ENCODE data around the gene ANTKMT.

DNA sequence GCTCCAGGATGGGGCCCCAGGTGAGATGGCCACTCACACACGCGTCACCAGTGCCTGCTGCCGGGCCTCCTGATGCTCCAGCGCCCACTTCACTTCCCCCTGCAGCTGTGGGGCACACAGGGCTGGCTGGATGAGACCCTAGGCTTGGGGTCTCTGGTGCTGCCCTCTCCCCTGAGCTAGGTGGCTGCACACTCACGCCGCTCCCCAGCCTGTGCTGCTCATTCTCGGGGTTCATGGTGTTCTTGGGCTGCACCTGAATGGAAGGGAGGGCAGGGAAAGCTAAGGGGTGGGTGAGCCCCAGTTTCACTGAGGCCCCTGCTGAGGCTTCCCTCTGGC lies 4.1 kb downstream of the ANTKMT start:
- TF ChIP-seq, protein P1, sequence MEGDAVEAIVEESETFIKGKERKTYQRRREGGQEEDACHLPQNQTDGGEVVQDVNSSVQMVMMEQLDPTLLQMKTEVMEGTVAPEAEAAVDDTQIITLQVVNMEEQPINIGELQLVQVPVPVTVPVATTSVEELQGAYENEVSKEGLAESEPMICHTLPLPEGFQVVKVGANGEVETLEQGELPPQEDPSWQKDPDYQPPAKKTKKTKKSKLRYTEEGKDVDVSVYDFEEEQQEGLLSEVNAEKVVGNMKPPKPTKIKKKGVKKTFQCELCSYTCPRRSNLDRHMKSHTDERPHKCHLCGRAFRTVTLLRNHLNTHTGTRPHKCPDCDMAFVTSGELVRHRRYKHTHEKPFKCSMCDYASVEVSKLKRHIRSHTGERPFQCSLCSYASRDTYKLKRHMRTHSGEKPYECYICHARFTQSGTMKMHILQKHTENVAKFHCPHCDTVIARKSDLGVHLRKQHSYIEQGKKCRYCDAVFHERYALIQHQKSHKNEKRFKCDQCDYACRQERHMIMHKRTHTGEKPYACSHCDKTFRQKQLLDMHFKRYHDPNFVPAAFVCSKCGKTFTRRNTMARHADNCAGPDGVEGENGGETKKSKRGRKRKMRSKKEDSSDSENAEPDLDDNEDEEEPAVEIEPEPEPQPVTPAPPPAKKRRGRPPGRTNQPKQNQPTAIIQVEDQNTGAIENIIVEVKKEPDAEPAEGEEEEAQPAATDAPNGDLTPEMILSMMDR (IDR thresholded peaks at IDR 0.05; ENCODE audit: insufficient read depth, low read length): no peak
- TF ChIP-seq, protein P2, sequence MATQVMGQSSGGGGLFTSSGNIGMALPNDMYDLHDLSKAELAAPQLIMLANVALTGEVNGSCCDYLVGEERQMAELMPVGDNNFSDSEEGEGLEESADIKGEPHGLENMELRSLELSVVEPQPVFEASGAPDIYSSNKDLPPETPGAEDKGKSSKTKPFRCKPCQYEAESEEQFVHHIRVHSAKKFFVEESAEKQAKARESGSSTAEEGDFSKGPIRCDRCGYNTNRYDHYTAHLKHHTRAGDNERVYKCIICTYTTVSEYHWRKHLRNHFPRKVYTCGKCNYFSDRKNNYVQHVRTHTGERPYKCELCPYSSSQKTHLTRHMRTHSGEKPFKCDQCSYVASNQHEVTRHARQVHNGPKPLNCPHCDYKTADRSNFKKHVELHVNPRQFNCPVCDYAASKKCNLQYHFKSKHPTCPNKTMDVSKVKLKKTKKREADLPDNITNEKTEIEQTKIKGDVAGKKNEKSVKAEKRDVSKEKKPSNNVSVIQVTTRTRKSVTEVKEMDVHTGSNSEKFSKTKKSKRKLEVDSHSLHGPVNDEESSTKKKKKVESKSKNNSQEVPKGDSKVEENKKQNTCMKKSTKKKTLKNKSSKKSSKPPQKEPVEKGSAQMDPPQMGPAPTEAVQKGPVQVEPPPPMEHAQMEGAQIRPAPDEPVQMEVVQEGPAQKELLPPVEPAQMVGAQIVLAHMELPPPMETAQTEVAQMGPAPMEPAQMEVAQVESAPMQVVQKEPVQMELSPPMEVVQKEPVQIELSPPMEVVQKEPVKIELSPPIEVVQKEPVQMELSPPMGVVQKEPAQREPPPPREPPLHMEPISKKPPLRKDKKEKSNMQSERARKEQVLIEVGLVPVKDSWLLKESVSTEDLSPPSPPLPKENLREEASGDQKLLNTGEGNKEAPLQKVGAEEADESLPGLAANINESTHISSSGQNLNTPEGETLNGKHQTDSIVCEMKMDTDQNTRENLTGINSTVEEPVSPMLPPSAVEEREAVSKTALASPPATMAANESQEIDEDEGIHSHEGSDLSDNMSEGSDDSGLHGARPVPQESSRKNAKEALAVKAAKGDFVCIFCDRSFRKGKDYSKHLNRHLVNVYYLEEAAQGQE (IDR thresholded peaks at IDR 0.05; ENCODE audit: insufficient replicate concordance, low read depth): no peak
- TF ChIP-seq POLR2AphosphoS5 (IDR thresholded peaks at IDR 0.05; ENCODE audit: low read depth): no peak; the same call in 1 of the 2 replicates

Data from HL-60 (cell line).